ENCODE results near the gene RASGRP1. TPM values are rescaled to one million over a fixed set of nuclear protein-coding genes. Genes with fewer than 3 reads are reported as not detected.

Gene RASGRP1
- total RNA-seq, 1 experiment from 2014 or later, result 0.85 TPM

GRCh38 chr15:38559636-38560307 lies 4.8 kb downstream of the RASGRP1 start:
- no peak overlapping the region for H3T11ph ChIP-seq (ENCODE audit: low read length)
- no peaks in the 10 kb centered on the region for H3K4me1 ChIP-seq (ENCODE audit: insufficient read depth, low read length)
- H3K27ac Mint-ChIP-seq, result no peak overlapping the region; a peak in 1 of 7 replicates
- no peak overlapping the region for H3K18ac ChIP-seq (ENCODE audit: insufficient read length, low read depth, low read length)
- no peak overlapping the region for H2AFZ ChIP-seq (ENCODE audit: low read length)
- H4K20me1 ChIP-seq (ENCODE audit: control insufficient read depth, insufficient read depth, insufficient read length), result no peaks in the 10 kb centered on the region
- no CpG with 5 or more reads among the region's 7 CpGs for WGBS (ENCODE audit: extremely low coverage, insufficient read length, low lambda C conversion rate)
- no peak overlapping the region for H2BK15ac ChIP-seq (ENCODE audit: low read depth, low read length)
- H3K14ac ChIP-seq (ENCODE audit: insufficient read depth, low read length), result no peak overlapping the region
- no peak overlapping the region for H4K91ac ChIP-seq (ENCODE audit: insufficient read length, low read depth, low read length)
- no peaks in the 10 kb centered on the region; a peak in 1 of 7 replicates for H3K36me3 Mint-ChIP-seq (ENCODE audit: insufficient read depth in 1 of 3, low read depth in 3 of 3)
- no peaks in the 10 kb centered on the region for H3K79me2 ChIP-seq (ENCODE audit: insufficient read depth, low read length)
- H2BK20ac ChIP-seq (ENCODE audit: low read depth, low read length, poor library complexity, severe bottlenecking), result no peak overlapping the region
- H3K23me2 ChIP-seq (ENCODE audit: insufficient read length, low read depth, low read length, poor library complexity, severe bottlenecking), result peaks cover under 1% of the 10 kb centered on the region
- no peak for DNase-seq
- H3K9ac ChIP-seq (ENCODE audit: extremely low read depth, insufficient read length, low read length), result no peak overlapping the region
- H3K9me3 ChIP-seq (ENCODE audit: control insufficient read depth, low read depth, low read length), result no peaks in the 10 kb centered on the region
- no peak overlapping the region for H3K23ac ChIP-seq (ENCODE audit: insufficient read length, low read depth, low read length)
- no peak overlapping the region for H3K56ac ChIP-seq (ENCODE audit: insufficient read length, low read depth, low read length)
- no peaks in the 10 kb centered on the region for H3K79me1 ChIP-seq (ENCODE audit: insufficient read depth, low read depth, low read length, poor library complexity, severe bottlenecking)
- TF ChIP-seq, protein P1, sequence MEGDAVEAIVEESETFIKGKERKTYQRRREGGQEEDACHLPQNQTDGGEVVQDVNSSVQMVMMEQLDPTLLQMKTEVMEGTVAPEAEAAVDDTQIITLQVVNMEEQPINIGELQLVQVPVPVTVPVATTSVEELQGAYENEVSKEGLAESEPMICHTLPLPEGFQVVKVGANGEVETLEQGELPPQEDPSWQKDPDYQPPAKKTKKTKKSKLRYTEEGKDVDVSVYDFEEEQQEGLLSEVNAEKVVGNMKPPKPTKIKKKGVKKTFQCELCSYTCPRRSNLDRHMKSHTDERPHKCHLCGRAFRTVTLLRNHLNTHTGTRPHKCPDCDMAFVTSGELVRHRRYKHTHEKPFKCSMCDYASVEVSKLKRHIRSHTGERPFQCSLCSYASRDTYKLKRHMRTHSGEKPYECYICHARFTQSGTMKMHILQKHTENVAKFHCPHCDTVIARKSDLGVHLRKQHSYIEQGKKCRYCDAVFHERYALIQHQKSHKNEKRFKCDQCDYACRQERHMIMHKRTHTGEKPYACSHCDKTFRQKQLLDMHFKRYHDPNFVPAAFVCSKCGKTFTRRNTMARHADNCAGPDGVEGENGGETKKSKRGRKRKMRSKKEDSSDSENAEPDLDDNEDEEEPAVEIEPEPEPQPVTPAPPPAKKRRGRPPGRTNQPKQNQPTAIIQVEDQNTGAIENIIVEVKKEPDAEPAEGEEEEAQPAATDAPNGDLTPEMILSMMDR (conservative IDR thresholded peaks at IDR 0.05), result no peak
- H2BK120ac ChIP-seq (ENCODE audit: low read depth, low read length, poor library complexity, severe bottlenecking), result no peak overlapping the region
- H2BK5ac ChIP-seq (ENCODE audit: insufficient read length, low read length), result no peak overlapping the region
- H3K9me3 Mint-ChIP-seq, result no peaks in the 10 kb centered on the region
- peaks cover under 1% of the 10 kb centered on the region; the same call in 1 of the 2 replicates for H3K27me3 ChIP-seq (ENCODE audit: insufficient read depth, low read length)
- H3K4ac ChIP-seq (ENCODE audit: low read depth, low read length), result no peak overlapping the region
- H4K8ac ChIP-seq (replicated peaks; ENCODE audit: insufficient read length, low read depth, low read length), result no peak overlapping the region
- H2AK5ac ChIP-seq (ENCODE audit: insufficient read length, low read length), result no peak overlapping the region
- no peak overlapping the region for H3K4me2 ChIP-seq (ENCODE audit: insufficient read depth, insufficient read length, low read length)
- H2BK12ac ChIP-seq (ENCODE audit: insufficient read length, low read depth, low read length), result no peak overlapping the region
- no peak overlapping the region for H3K27ac ChIP-seq (ENCODE audit: insufficient read length, low read depth, low read length)
- peaks cover 8 to 15% of the 10 kb centered on the region in 2 experiments for H3K4me1 Mint-ChIP-seq
- H3K4me3 Mint-ChIP-seq, result no peak overlapping the region
- no peak overlapping the region for H4K5ac ChIP-seq (ENCODE audit: insufficient read length, low read depth, low read length)
- peaks cover 17% of the 10 kb centered on the region for H3K27me3 Mint-ChIP-seq (ENCODE audit: low read depth)
